CD4-positive, alpha-beta T cell treated with Interleukin-1 beta for 1 hour (primary cell): ENCODE data around the gene AGBL3.
A peak's percentile ranks its signal among the peaks of the same experiment; 100 is the strongest.

Experiments
- DNase-seq, 2 donors: peaks; one replicate each; pipeline ENCODE4 v3.0.0-alpha.2; 2020 to 2022

Gene AGBL3

DNA sequence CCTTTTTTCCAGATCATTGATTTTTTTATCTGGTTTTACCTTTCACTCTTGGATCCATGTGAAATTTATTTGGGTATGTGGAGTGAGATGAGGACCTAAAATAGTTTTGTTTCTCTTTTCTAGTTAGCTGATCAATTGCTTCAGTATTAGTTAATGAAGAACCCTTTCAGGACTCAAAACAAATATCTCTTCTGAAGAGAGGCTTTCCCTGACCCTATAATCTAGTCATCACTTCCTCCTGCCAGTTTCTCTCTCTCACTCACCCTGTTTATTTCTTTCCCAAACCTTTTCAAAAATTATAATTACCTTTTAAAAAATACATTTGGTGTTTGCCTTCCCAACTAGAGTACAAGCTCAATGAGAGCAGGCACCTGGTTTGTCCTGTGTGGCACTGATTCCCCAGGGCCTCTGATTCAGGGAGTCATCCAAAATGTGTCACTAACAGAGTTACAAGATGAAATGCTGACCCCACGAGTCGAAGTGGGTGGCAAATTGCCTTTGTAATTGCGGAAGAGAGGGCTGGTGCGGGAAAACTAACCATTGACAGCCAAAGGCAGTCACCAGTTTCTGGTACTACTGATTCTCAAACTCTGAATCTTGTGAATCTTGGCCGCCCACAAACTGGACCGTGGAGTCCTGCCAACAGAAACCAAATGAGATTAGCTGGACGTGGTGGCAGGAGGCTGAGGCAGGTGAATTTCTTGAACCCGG, 163.9 kb downstream of the AGBL3 start:
- DNase-seq: no peak

DNA sequence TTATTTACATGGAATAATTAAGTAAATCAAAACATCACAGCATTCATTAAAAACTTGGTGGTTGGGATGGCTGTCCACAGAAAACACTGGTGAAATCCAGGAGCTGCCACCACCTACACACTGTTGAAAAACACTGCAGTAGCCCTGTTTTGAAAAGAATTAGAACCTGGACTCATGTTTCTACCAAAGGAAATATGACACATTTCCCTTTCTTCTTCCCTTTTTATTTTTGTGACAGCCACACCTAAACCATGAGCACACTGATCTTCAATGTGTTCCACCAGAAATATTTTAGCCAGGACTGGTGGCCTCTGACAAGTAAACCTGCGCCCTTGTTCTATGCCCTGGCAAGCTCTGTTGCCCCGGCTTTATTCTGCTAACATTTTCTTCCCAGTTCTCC, 164.8 kb downstream of the AGBL3 start:
- no peak for DNase-seq

DNA sequence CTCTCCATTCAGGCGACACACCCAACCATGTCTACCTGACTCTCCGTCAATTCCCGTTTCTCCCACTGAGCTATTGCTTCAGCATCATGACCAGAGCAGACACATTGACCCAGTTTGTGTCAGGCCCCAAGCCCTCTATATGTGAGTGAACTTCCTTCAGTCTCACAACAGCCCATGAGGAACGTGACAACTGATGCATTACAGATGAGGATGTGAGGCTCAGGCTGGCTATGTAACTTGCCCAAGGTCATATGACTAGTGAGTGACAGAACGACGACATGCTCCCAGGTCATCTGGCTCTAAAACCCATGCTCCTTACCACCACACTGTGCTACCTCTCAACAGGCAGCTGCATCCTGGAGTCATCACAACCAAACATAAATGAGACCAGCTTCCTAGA, 165.2 kb downstream of the AGBL3 start:
- peak in 1 of 2 donors; percentile 66 for DNase-seq

DNA sequence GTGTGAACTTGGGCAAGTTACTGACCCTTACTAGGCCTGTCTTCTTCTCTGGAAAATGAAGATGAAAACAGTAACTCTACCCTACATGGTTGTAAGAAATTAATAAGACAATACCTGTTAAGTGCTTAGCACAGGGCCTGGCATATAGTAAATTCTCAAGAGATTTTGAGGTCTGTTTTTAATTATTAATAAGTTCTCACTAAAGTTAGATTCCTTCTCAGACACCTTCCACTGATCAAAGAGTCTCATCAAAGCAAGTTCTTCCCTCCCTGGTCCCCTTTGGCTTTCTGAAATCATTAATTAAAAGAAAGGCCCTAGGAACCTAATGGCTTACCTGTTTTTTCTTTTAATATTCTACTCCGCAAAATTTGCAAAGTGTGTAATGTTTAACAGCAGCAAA, 166.1 kb downstream of the AGBL3 start:
- DNase-seq: no peak

DNA sequence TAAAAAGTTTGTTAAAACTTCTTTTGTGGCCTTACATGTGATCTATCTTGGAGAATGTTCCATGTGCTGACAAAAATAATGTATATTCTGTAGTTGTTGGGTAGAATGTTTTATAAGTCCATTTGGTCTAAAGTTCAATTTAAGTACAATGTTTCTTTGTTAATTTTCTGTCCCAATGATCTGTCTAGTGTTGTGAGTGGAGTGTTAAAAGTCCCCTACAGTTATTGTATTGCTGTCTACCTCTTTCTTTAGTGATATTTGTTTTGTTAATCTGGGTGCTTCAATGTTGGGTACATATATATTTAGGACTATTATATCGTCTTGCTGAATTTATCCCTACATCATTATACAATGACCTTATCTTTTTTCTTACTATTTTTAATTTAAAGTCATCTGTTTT, 168.4 kb downstream of the AGBL3 start:
- no peak for DNase-seq

DNA sequence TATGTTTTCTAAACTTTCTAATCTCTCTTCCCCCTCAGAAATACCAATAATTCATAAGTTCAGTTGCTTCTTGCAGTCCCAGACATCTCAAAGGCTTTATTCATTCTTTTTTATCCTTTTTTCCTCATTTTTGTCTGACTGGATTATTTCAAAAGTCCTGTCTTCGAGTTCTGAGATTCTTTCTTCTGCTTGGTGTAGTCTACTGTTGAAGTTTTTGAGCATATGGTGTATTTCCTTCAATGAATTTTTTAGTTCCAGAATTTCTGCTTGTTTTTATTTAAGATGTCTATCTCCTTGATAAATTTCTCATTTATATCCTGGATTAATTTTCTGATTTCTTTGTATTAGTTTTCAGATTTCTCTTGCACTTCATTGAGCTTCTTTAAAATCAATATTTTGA, 170.0 kb downstream of the AGBL3 start:
- DNase-seq: no peak

DNA sequence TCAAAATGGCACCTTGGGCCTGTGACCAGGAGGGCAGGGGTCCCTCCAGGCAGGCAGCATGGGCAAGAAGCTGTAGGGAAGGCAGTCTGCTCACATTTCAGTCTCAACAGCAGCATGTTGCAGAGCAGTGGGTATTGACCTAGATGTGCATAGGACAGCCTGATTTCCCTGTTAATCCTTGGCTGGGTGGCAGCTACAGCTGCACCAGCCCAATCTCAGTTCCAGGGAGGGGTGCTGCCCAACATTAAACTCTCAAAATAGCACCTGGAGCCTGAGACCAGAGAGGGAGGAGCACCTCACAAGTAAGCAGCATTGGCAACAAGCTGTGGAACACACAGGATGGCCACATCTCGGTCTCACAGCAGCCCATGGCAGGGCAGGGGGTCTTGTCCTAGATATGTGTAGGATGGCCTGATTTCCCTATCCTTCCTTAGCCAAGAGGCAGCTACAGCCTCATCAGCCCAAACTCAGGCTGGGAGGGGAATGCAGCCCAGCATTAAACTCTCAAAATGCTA, 171.9 kb downstream of the AGBL3 start:
- DNase-seq: no peak

DNA sequence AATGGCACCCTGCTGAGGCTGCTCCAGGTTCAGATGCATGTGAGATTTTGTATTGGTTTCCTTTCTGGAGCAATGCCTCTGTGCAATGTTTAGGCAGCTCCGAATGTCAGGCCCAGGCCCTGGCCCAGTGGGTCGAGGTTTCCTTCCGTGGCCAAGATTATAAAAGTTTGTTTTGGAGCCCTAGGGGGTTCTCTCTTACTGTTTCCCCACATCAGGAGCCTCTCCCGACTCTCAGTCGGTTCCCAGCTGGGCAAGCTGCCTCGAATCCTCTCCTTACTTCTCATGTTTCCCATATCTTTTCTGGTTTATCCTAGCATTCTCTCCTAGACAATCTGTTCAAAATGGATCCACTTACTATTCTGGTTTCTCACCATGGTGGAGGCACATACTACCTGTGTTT, 172.6 kb downstream of the AGBL3 start:
- no peak for DNase-seq

DNA sequence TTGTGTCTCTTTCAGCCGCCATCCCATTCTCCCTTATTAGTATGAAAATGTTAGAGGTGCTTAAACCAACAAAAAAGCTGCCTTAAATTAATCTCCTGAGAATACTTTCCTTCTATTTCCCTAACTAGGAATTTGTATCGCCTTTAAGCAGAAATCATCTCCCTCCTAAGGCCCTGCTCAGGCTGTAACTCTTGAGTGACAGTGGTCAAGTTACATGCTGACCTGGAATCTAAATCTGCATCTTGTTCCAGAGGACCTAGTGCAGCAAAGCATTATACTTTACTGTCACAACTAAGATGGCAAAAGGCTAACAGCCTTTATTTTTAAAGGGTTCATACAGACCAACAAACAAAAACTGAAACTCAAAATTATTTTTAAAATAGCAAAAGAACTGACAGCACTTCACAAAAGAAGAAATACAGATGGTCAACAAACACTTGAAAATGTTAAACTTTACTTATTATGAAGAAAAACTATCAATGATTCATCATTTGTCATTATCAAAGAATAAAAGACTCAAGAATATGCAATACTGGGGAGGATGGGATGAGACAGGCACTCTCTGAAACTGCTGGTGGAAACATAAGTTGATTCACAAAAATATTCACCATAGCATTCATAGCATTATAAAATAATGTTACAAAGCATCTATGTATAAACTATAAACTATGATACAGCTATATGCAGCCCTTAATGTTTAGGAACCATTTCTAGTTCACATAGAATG, 173.2 kb downstream of the AGBL3 start:
- no peak for DNase-seq

DNA sequence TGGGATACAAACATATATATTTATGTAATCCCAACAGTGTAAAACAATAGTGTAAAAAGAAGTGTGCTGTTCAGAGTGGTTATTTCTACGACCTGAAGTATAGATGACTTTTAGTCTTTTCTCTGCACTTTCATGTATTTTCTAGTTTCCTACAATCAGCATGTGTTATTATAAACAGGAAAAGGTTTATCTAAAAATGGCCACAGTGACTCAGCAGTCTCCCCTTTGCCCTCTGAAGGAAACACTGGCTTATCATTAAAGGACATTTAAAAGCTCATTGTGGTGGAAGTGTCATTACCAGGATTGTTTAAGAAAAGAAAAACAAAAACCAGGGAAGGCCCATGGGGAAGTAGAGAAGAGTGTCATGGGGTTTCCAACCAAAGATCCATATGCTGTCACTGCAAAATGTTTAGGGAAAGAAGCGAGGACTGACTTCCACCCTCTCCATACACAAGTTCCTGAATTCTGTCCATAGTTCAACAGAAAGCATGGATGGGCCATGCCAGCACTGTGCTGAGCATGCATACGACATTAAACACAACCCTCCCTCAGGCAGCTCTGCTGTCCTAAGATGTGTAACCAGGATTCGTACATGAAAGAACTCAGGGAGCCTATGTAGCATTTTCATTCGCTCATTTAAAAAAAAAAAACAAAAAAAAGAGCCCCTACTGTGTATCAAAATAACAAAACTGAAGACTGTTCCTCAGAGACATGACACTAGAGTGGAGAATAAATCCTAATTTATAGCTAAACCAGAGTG, 174.0 kb downstream of the AGBL3 start:
- DNase-seq: no peak

DNA sequence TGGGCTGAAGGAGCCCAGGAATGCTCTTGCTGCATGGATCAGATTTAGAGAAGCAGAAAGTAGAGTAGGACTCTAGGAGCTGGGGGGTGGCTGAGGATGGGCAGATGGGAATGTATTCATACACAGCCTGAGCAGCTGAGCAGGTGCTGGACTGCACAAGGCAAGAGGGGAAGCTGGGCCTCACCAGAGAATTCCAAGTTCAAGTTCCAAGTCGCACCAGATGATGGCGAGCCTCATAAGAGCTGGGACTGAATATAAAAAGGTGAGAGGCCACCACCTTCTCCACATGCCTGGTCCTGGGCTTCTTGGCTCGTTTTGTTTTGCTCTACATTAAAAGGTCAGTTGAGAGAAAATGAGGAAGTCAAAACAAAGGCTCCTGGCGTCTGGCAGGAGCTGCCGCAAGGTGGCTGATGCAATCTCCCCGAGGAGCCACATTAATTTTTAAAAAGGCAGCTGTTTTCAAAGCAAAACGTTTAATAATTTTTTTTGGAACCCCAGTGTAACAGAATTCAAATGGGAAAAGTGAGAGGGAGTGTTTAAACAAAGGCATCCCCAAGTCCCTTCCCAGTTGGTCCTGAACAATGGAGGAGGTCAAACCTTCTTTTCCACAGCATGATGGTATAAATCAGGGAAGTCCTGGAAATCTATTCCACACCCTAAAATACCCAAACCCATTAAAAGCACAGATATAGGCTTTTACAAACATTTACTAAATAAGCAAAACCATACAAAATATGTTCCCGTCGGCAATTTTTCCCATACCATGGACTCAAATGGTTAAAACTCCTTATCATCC, 174.7 kb downstream of the AGBL3 start:
- no peak for DNase-seq

DNA sequence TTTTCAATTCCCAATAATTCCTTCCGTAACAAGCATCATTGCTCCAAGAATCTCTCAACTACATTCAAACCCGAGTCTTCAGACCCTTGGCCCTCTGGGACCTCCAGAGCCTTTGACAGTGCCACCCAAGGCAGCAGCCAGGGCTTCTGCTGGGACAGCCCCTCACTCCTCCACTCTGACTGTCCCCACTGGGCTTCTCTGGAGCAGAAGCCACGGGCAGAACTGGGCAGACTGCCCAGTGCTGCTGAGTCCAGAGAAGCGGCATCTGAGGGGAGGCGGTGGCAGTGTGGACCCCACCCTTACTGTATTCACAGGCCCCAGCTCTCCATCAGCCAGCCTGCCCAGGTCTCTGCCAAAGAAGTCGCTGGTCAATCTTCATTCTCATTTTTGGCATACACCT, 175.4 kb downstream of the AGBL3 start:
- no peak for DNase-seq

DNA sequence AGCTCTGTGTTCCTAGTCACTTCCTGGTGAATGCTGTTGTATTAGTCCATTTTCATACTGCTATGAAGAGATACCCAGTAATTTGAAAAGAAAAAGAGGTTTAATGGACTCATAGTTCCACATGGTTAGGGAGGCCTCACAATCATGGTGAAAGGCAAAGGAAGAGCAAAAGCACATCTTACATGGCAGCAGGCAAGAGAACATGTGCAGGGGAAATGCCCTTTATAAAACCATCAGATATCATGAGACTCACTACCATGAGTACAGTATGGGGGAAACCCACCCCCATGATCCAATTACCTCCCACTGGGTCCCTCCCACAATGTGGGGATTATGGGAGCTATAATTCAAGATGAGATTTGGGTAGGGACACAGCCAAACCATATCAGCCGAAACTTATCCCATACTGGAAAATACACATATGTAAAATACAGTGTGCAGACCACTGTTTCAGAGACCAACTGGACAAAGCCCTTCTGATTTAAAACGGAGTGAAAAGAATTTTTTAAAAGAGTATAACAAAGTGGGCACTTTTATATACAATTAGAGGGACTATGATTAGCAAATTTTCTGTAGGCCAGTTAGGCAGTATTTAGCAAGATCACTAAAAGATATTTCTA, 176.2 kb downstream of the AGBL3 start:
- no peak for DNase-seq

DNA sequence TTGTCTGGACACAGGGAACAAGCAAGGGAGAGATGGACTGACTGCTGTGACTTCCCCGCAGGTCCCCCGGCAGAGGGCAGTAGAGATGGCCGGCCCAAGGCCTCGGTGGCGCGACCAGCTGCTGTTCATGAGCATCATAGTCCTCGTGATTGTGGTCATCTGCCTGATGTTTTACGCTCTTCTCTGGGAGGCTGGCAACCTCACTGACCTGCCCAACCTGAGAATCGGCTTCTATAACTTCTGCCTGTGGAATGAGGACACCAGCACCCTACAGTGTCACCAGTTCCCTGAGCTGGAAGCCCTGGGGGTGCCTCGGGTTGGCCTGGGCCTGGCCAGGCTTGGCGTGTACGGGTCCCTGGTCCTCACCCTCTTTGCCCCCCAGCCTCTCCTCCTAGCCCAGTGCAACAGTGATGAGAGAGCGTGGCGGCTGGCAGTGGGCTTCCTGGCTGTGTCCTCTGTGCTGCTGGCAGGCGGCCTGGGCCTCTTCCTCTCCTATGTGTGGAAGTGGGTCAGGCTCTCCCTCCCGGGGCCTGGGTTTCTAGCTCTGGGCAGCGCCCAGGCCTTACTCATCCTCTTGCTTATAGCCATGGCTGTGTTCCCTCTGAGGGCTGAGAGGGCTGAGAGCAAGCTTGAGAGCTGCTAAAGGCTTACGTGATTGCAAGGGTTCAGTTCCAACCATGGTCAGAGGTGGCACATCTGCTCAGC, 178.2 kb downstream of the AGBL3 start:
- no peak for DNase-seq

DNA sequence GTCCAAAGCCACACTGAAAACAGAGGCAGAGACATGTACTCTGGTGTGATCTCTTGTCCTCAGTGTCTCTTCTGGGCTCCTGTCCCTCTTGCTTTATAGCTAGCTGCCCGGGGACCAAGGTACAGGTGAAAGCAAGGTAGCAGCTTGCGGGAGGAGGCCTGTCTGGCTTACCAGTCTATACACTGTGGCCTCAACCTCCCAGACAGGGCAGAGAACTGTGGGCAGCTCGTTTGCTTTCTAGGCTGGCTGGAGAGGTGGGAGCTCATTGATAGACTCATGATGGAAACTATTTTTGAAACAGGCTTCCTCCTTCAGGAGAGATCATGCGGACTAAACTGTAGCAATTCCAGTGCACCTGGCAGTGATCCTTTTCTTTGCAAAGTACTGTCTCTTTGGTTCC, 179.6 kb downstream of the AGBL3 start:
- no peak for DNase-seq

DNA sequence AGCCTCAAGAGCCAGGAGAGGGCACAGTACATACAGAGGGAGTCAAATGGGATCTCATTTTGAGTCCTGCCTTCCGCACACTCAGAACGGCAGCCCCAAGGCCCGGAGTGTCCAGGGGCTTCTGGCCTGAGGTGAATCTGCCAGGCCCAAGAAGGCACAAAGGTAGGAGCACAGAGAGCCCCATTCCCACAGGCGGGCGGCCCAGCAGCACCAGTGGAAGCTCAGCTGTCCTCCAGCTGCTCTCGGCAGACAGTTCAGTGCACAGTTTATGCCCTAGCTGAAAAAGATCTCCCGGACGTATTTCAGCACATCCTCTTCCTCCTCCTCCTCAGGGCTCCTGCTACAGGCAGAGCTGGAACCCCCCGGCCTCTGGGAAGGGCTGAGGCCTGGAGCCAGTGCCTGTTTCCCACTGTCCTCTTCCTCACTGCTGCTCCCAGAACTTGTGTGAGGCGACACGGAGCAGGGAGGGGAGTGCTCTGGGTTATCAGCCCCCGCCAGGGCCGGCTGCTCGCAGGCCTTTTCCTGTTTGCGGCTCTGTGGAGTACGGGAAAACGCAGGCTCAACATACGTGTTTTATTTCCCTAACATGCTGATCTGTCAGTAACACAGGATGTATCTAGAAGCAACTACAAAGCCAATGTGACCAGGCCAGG, 180.2 kb downstream of the AGBL3 start:
- no peak for DNase-seq

DNA sequence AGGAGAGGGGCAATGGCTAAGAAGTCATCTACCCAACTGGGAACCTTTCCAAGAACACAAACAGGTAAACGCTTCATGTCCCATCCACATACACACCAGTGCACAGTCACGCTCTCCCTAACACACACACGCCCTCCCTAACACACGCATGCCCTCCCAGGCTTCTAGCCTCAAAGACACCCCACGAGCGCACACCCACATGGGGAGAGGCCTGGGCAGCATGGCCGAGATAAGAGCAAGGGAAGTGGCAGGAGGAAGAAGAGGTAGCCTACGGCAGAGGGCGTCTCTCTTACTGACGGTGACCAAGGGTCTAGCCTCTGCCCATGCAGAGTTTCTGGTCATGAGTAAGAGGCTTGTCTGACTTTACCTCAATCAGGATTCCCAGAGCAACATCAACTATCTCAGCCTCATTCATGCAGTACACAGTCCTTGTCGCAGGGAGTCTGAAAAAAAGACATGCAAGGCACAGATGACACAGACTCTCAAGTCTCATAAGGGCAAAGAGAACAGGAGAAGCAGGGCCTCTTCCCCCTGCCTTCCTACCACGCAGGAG, 181.1 kb downstream of the AGBL3 start:
- DNase-seq: no peak

DNA sequence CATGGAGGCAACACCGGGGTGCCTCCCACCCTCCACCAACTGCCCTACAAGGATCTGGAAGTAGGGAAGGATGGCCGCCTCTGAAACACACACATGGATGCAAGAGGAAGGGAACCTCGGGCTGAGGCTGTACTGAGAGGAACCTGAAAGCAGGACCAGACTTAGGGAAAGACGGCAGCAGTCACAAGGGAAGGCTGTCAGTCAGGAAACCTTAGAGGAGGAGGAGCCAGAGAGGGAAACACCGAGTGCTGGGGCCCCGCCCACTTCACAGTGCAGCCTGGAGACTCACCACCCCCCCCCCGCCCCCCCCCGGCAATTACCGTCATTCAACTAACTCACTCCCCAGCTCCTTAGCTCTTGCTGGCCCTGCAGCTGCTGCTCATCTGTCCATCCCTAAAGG, 181.7 kb downstream of the AGBL3 start:
- DNase-seq: peak; percentile 48 to 62

DNA sequence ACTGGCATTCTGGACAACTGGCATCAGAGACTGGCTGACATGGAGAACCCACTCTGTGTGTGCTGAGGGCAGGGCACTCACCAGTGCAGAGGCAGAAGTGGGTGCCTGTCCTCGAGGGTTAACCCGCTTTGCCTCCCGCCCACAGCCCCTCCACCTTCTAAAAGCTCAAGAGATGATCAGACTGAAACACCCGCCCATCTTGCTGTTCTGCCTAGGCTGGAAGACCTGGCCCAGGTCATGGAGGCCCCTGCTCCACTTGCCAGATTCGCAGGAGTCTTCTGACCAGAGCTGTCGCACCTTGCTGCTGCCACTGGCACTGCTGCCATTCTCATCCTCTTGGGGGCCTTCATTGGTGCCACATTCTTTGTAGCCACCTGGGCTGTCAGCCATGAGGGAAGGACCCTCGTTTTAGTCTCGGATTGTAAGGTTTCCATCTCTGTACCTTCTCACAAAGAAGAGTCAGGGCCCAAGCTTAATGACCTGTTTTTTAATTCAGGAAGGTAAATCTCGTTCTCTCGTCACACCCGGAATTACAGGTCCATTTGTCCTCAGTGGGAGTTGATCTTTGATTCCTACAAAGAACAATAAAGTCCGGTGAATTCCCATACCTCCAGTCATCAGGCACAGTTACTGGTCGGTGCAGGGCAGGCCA, 182.3 kb downstream of the AGBL3 start:
- DNase-seq: no peak
